Psoas muscle (tissue), 8 donors: ENCODE measurements around the gene CPAMD8. TPM values are rescaled to one million over a fixed set of nuclear protein-coding genes. Genes with fewer than 3 reads are reported as not detected.

ENCODE experiments used
- ATAC-seq, 4 donors: fragments of 200-7000 bp; cut with Tn5 transposase; one replicate each; pipeline ENCODE4 v1.9.1; 2020; ENCODE audit warnings: moderate library complexity in 3 of 4, mild to moderate bottlenecking in 2 of 4
- DNase-seq, 2 donors: peaks; one replicate each; pipeline ENCODE4 v3.0.0-alpha.2; 2020
- H3K27ac ChIP-seq: fragments of 200-600 bp; one replicate; pipeline ENCODE4 v1.8.0; 2022
- H3K27me3 ChIP-seq, 3 donors: fragments of 200-600 bp in 1 of 3; one replicate each; pipeline versions ENCODE4 v1.6.1 to v1.8.0; 2013 to 2022; ENCODE audit warnings: low read length in 2 of 3, mild to moderate bottlenecking in 2 of 3, moderate library complexity in 1 of 3; ENCODE audit not compliant: insufficient read depth in 3 of 3
- H3K36me3 ChIP-seq, 2 donors: fragments of 200-600 bp in 1 of 2; one replicate each; pipeline versions ENCODE4 v1.6.1 to v1.8.0; 2013 to 2022; ENCODE audit warnings: low read depth in 1 of 2, mild to moderate bottlenecking in 1 of 2, moderate library complexity in 1 of 2; ENCODE audit not compliant: insufficient read depth in 1 of 2
- H3K4me1 ChIP-seq: fragments of 200-600 bp; one replicate; pipeline ENCODE4 v1.8.0; 2022
- H3K4me3 ChIP-seq: fragments of 200-600 bp; one replicate; pipeline ENCODE4 v1.8.0; 2022; ENCODE audit warnings: mild to moderate bottlenecking
- H3K9me3 ChIP-seq: fragments of 200-600 bp; one replicate; pipeline ENCODE4 v1.8.0; 2022
- CTCF ChIP-seq: fragments of 200-600 bp; IDR thresholded peaks from one replicate; pipeline ENCODE4 v1.8.0; 2022; ENCODE audit warnings: antibody characterized with exemption
- WGBS, 3 donors: extraction: QIAGEN DNeasy Blood & Tissue Kit; methylation state at CpG; one replicate each; pipeline versions ENCODE4 v1.1.6 to v1.1.7; 2013; 5-methylcytosine and 5-hydroxymethylcytosine counted together
- intact Hi-C, 2 donors: fragments of 100-400 bp; cut with DNase I; formaldehyde crosslinking; loops; one replicate each; pipeline versions ENCODE4 v1.11.0 to v1.14.2; 2022
- polyA plus RNA-seq, 3 donors: library from polyadenylated mRNA; stranded (reverse); fragments of 200-250 nt; gene quantifications; one replicate each; pipeline ENCODE4 v1.2.3, GENCODE V29; 2013
- total RNA-seq, 4 donors: library from RNA; stranded (reverse); fragmentation: NEBNext Ultra II Directional in 2 of 4; extraction: Animal tissue kit (Norgen Biotek cat#: 25700) in 2 of 4; gene quantifications; one replicate each; pipeline versions ENCODE4 v1.2.1 to v1.2.4, GENCODE V29; 2021 to 2023
- donor health status: healthy with polysubstance abuse.
- donor health status: DM: no; HTN: no; CAD: no; lungs with moderate emphysema.
- donor health status: Bipolar disorder and iron deficiency.
- donor health status: healthy.
- donor health status: DM: yes; HTN: yes; CAD: no.
- donor health status: DM: no; HTN: no; CAD: no.
- donor health status: DM: no; HTN: no; CAD: no.
- donor health status: DM: yes; HTN: yes; CAD: no.

Gene CPAMD8
- total and polyA plus RNA-seq, 7 donors = 3.2 to 9.9 (median 8.2) TPM

- H3K27ac ChIP-seq = no peak overlapping the region
- no peaks in the 10 kb centered on the region for H3K27me3 ChIP-seq
- no peak for DNase-seq
- H3K4me1 ChIP-seq = no peaks in the 10 kb centered on the region
- H3K9me3 ChIP-seq = no peaks in the 10 kb centered on the region
- no peak overlapping the region for H3K4me3 ChIP-seq
- TF ChIP-seq CTCF = no peak
- H3K36me3 ChIP-seq = no peaks in the 10 kb centered on the region
- 88% methylated on average over 16 of the region's 16 CpGs for WGBS, 3 donors
- intact Hi-C loops = no loop called here
- no peak for ATAC-seq
Measured at GRCh38 chr19:16946951-16947940, 79.4 kb downstream of the CPAMD8 start.

GRCh38 chr19:16945762-16946465 lies 80.7 kb downstream of the CPAMD8 start:
- no peak overlapping the region for H3K4me3 ChIP-seq
- no peaks in the 10 kb centered on the region for H3K9me3 ChIP-seq
- no peaks in the 10 kb centered on the region for H3K4me1 ChIP-seq
- H3K36me3 ChIP-seq = no peaks in the 10 kb centered on the region
- ATAC-seq (no peak), DNase-seq (no peak)
- 80 to 95% (median 87%) methylated on average over 8 of the region's 8 CpGs for WGBS, 3 donors
- TF ChIP-seq CTCF = no peak
- no peaks in the 10 kb centered on the region for H3K27me3 ChIP-seq
- H3K27ac ChIP-seq = no peak overlapping the region
- intact Hi-C loops = no loop called here

- 74 to 84% (median 80%) methylated on average over 11 of the region's 11 CpGs for WGBS, 3 donors
Measured at GRCh38 chr19:16945364-16945714, 81.3 kb downstream of the CPAMD8 start.

GRCh38 chr19:16944626-16945363 lies 81.8 kb downstream of the CPAMD8 start:
- no peak for DNase-seq
- no peak for ATAC-seq
- H3K27ac ChIP-seq = no peak overlapping the region

More at GRCh38 chr19:16945364-16945714, 81.3 kb downstream of the CPAMD8 start:
- H3K27ac ChIP-seq = no peak overlapping the region
- H3K27me3 ChIP-seq = no peaks in the 10 kb centered on the region
- H3K9me3 ChIP-seq = no peaks in the 10 kb centered on the region
- no peak overlapping the region for H3K4me3 ChIP-seq
- H3K36me3 ChIP-seq = no peaks in the 10 kb centered on the region
- ATAC-seq (no peak), DNase-seq (no peak)
- intact Hi-C loops = no loop called here
- no peak for TF ChIP-seq CTCF
- no peaks in the 10 kb centered on the region for H3K4me1 ChIP-seq

More at GRCh38 chr19:16944626-16945363, 81.8 kb downstream of the CPAMD8 start:
- Histone ChIP-seq H3K4me1 (no peaks in the 10 kb centered on the region), H3K4me3 (no peak overlapping the region), H3K27me3 (no peaks in the 10 kb centered on the region), H3K9me3 (no peaks in the 10 kb centered on the region), H3K36me3 (no peaks in the 10 kb centered on the region)
- intact Hi-C loops = no loop called here
- TF ChIP-seq CTCF = no peak
- 60 to 71% (median 63%) methylated on average over 14 of the region's 14 CpGs for WGBS, 3 donors
